GOT3 (cell line): Measurements from ENCODE around the gene TOR4A.
"Not testable (repeated sequence)": the region's sequence is repeated elsewhere in the genome, so short reads cannot be mapped to it uniquely, and the experiment has no call there.

ENCODE experiments used
- DNase-seq: peaks from one replicate; lab custom pipeline; 2025; ENCODE audit warnings: mixed read lengths; lab: John Stamatoyannopoulos, UW

Gene TOR4A

DNA sequence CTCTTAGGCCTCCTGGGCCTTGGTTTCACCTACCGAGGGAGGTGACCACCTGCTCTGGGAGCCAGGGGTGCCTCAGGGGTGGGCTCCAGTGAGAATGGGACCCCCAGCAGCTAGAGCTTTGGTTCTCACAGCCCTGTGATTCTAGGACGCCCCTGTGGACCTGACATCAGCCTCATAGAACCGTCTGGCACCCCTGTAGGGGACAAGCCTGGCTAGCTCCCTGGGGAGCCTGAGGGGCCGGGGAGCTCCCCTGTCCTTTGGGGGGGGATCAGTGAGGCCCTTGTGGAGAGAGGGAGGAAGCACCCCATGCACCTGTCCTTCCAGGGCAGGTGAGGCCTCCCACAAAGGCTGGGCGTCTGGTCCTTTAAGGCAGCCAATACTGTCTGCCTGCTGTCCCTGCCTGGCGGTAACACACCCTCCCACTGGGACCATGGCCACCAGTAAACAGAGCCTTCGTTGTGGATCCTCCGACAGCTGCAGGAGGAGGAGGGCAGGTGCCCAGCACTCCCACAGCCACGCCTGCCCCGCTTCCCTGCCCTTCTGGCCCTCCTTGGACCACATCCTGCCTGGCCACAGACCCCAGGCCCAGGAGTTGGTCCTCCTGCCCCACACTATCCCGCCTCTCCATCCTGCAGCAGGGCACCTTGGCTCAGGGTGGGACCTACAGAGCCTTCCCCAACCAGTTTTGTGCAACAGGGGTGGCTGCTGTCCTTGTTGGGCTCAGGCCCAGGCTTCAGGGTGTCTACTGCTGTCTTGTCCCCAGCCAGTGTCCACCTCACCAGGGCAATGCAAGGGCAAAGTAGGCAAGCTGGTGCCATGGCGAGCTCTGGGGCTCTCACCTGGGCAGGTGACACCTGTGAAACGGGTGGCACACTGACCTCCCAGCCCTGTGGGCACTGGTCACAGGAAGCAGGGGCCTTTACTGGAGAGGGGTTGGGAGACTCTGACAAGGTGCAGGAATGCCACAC lies 39.5 kb upstream of the TOR4A start:
- DNase-seq = no peak

DNA sequence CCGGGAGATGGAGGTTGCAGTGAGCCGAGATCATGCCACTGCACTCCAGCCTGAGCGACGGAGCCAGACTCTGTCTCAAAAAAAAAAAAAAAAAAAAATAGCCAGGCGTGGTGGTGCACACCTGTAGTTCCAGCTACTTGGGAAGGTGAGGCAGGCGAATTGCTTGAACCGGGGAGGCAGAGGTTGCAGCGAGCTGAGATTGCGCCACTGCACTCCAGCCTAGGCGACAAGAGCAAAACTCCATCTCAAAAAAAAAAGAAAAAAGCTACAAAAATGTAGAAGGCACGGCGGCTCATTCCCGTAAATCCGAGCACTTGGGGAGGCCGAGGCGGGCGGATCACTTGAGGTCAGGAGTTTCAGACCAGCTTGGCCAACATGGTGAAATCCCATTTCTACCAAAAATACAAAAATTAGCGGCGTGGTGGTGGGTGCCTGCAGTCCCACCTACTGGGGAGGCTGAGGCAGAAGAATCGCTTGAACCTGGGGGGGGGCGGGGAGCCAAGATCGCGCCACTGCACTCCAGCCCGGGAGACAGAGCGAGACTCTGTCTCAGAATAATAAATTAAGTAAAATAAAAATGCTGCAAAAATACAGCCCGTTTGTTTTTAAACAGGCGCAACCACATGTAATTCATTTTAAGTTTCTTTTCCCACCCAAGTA lies 37.9 kb upstream of the TOR4A start:
- not testable (repeated sequence) for DNase-seq

DNA sequence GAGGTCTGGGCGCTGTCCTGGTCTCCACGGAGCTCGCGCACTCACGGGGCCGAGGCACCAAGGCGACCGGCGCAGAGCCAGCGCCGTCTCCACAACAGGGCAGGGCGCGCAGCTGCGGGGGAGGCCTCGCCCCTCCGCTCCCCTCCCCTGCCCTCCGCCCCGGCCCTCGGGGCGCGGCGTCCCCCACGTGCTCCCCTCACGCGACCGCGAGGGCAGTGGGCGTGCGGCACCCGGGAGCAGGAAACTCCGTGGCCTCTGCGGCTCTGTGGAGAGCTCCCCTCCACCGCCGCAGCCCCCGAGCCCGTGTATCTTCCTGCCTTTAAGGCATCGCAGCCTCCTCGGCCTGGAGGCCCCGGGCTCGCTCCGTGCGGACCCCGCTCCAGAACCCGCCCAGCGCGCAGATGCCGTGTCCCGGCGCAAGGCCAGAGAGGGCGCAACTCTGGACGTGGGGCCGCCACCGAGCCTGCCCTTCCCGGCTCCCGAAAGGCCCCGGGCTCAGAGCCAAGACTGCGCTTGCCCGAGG lies 37.1 kb upstream of the TOR4A start:
- no peak for DNase-seq

DNA sequence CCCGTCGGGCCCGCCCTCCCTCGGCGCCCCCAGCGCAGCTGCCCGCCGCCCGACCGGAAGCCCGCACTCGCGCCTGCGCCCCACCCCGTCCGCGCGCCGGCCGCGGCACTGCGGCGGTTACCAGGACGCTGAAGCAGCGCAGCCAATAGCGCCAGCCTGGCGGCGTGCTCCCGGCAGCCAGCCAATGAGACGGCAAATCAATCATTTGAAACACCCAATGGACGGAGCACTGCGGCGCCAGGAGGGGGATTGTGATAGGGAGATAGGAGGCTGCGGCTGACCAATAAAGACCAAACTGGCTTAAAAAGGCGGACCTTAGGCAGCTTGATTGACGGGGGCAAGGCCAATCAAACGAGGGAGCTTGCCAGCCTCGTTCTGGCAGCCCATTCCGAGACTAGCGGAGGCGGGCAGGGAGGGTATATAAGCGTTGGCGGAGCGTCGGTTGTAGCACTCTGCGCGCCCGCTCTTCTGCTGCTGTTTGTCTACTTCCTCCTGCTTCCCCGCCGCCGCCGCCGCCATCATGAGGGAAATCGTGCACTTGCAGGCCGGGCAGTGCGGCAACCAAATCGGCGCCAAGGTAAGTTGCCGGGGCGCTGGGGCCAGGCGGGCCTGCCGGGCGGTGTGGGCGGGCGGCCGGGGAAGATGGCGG lies 36.6 kb upstream of the TOR4A start, which contains the start of gene TUBB4B:
Gene TUBB4B (plus strand): TSS at position 447 of the 649 bp plus-strand sequence. CDS start 74 bp downstream, at position 521.
- DNase-seq = peak; percentile 97

DNA sequence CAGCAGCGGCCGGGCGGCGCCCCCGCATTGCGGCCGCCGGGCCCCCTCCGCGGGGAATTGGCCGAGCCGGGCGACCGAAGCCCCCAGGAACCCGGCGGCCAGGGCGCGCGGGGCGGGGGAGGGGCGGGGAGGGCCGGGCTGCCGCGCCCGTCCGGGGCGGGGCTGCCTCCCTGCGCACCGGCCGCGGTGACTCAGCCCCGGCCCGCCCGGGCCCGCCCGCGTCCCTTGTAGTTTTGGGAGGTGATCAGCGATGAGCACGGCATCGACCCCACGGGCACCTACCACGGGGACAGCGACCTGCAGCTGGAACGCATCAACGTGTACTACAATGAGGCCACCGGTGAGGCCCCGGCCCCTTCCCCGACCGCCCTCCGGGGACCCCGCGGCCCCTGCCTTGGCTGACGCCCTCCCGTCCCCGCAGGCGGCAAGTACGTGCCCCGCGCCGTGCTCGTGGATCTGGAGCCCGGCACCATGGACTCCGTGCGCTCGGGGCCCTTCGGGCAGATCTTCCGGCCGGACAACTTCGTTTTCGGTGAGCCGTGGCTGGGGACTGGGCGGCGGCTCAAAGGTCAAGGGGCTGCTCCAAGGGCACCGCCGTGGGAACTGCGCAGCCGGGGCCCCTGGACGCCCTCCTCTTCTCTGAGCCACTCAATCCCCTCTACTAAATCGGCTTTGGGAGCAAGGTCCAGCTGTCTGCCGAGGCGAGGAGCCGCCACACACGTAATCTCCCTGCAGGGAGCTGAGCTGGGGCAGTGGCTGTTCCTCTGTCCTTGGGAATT lies 35.8 kb upstream of the TOR4A start:
- no peak for DNase-seq

DNA sequence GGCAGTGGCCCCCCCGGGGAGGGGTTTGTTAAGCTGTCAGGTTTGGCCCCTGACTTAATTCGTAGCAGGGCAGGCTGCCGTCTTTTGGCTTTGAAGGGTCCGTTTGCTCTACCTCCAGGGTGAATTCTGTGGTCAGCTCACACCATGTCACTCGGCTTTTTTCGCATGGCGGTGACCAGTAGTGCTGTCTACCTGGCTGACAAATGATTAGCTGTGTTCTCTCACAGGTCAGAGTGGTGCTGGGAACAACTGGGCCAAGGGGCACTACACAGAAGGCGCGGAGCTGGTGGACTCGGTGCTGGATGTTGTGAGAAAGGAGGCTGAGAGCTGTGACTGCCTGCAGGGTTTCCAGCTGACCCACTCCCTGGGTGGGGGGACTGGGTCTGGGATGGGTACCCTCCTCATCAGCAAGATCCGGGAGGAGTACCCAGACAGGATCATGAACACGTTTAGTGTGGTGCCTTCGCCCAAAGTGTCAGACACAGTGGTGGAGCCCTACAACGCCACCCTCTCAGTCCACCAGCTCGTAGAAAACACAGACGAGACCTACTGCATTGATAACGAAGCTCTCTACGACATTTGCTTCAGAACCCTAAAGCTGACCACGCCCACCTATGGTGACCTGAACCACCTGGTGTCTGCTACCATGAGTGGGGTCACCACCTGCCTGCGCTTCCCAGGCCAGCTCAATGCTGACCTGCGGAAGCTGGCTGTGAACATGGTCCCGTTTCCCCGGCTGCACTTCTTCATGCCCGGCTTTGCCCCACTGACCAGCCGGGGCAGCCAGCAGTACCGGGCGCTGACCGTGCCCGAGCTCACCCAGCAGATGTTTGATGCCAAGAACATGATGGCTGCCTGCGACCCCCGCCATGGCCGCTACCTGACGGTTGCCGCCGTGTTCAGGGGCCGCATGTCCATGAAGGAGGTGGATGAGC lies 35.0 kb upstream of the TOR4A start:
- DNase-seq = no peak

DNA sequence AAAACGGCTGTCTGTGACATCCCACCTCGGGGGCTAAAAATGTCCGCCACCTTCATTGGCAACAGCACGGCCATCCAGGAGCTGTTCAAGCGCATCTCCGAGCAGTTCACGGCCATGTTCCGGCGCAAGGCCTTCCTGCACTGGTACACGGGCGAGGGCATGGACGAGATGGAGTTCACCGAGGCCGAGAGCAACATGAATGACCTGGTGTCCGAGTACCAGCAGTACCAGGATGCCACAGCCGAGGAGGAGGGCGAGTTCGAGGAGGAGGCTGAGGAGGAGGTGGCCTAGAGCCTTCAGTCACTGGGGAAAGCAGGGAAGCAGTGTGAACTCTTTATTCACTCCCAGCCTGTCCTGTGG lies 34.3 kb upstream of the TOR4A start:
- not testable (repeated sequence) for DNase-seq

DNA sequence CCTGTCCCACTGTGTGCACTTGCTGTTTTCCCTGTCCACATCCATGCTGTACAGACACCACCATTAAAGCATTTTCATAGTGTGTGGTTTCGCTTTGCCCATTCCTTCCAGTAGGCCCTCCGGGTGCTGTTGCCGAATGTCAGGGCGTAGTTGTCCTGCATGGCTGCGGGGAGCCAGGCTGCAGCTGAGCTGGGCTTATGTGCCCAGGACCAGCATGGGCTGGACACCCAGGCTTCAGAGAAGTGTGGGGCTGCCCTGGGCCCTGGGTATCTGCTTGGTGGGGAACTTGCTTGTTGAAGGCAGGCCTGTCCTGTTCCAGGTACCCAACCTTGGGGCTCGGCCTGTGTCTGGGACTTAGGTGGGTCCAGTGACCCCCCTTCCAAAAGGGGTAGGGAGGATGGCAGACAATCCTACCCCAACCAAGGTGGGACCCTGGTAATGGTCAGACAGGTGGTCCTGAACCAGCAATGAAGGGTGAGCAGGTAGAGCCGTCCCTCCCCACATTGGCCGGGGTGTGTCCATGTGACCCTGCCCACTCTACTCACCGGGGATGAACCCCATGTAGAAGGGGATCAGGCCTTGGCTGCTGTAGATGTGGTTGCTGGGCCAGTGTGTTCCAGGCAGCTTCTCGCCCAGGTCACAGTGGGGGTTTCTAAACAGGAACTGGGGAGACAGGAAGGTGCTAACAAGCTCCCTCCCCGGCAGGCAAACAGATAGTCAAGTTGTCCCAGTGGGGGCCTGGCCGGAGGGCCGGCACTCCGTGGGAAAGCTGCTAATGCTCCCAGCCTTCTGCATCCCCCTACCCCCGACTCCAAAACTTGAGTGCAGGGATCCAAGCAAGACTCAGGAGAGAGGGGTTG lies 33.7 kb upstream of the TOR4A start:
- no peak for DNase-seq

DNA sequence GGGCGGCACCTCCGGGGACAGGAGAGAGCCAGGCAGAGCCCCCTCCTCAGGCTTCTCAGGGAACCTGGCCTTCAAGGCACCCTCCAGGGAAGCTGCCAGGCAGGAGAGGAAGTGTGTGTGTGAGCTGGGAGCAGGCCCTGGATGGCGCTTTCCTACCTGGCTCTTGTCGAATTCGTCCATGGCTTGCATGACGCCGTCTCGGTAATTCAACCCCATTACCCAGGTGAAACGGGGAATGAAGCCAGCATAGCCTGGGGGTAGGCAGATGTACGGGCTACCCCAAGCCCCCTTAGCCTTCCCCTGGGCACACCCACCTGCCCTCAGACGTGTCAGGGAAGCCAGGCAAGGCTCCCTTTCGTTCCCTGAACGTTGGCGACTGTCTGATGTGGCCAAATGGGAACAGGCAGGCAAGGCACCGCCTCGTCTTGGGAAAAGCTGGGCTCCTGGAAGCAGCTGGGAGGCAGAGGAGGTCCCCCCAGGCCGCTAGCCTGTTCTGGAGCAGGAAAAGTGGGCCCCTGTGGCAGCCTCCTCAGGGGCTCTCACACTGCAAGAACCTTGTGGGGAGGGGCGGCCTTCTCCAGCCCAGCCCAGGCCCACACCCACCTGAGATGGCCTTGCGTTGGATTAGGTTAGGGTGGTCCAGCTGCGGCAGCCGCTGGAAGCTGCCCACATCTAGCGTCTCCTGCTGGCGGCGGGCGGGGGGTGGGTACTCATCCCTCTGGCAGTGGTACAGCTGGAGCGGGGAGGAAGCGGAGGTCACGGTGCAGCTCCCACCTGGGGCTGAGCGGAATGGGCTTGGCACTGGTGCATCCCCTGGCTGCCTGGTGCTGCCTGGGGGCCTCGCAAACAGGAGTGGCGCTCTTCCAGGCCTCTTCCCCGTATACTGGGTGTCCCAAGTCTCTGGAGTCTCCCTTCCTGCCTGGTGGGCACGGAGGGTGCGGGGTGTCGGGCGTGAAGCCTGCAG lies 32.8 kb upstream of the TOR4A start:
- DNase-seq = no peak

DNA sequence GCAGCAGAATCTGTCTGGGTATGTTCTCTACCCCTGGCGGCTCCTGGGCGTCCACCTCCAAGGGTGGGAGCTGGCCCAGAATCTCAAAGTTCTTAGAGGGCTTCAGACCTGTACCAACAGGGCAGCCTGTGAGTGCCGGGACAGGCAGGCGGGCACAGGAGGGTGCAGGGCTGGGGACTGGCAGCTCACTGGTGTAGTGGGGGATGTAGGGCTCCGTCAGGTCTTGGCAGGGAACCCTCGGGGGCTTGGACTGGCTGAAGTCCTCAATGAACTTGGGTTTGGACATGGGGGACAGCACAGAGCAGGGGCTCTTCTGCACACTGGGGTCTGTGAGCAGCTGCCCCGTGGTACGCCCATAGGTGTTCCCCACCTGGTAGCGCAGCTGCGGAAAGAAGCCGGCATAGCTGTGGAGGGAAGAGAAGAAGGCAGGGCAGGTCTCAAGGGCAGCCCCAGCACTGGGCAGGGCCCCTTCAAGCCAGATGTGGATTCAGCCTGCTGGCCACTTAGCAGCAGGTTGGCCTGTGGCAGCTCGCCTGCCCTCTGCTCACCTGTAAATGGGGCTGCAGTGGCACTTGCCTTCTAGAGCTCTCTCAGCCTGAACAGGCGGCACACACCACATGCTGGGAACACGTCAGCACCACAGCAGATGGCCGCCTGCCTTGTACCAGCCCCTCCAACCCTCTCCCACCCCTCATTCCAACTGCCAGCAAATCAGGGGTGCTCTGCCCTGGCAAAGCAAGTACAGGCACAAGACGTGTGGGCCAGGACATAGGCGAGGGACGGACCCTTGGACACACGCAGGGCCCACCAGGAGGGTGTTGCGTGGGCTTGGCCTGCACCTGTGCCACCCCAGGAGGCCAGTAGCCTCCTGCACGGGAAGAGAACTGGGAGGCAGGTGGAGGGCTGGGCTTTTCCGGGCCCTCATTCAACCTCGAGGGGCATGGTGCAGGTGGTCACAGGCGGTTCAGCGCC lies 31.8 kb upstream of the TOR4A start:
- no peak for DNase-seq

DNA sequence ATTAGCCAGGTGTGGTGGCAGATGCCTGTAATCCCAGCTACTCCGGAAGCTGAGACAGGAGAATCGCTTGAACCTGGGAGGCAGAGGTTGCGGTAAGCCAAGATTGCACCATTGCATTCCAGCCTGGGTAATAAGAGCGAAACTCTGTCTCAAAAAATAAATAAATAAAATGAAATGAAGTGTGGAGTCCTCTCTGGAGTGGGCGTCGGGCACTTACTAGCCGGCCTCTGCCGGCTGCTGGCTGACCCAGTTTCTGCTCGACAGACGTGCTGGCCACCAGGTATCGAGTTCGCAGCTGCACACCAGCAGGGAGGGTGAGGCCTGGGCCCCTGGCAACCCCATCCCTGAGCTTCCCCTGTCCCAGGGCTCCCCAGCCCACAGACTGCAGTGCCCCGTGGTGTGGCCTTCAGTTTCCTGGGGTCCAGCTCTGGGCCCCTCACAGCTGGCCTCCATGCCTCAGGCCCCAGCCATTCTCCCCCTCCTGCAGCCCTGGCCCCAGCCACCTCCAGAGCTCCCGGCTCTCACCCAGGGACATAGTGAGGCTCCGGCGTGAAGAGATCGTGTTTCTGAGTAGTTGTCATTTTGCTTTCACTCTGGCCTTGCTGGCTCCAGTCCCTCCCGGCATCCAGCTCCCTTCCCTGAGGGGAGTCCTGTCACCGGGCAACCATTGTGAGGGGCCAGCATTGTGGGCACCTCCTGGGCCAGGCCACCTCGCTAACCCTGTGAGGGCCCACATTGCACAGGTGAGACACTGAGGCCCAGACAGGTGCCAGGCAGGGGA lies 30.2 kb upstream of the TOR4A start:
- no peak for DNase-seq

DNA sequence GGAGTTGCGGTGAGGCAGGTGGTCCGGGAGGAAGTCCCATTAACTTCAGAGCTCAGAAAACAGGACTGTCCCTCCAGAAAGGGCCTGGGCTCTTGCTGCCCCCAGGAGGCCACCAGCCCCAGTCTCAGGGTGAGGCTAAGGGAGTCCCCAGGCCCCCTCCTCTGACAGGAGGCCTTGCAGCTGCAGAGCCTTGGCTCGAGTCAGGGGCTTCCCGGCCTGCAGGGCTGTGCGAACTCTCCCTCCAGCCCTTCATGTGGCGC lies 29.7 kb upstream of the TOR4A start:
- no peak for DNase-seq

DNA sequence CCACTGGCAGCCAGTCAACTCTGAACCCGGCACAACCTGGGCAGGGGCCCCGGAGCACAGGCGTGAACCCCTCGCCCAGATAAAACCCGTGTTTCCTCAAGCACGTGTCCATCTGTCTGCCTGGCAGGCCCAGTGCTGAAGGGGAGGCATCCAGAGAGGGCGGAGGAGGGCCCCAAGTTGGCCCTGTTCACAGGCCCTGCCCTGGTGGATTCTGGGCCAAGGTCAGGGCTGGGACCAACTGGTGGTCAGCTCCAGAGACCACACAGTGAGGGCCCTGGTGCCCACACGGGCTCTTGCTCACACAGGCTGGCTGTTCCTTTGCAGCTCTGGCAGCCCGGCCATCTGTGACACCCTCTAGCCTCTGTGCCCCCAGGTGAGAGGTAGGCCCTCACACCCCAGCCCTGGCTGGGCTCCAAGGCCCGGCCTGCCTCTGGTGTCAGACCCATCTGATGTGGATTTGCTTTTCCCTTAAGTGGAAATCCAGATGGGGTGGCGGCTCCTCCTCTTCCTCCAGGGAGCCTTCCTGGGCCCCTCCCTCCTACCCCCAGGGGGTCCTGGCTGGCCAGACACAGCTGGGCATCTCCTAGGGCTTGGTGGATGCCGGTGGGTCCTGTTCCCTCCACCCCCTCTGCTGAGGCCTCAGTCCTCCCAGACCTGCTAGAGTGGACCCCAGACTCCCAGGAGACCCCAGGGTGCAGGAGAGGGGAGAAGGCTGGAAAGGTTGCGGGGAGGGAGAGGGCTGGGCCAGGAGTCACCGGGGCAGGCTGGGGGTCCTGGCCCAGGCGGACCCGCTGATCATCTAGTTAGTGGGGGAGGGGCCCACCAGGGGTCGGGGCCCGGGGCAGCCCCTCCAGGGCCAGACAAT lies 27.0 kb upstream of the TOR4A start:
- DNase-seq = no peak

DNA sequence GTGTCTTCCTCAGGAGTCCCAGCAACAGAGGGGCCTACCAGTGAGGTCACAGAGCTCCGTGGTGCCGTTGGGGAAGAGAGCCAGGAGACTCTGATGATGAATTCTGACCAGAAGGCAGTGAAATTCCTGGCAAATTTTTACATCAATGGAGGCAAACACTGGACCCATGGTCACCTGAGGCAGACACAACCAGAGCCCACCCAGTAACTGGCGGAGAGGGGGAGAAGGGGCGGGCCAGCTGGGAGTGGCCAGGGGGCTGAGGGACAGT lies 26.4 kb upstream of the TOR4A start, which contains the start of gene STPG3:
Gene STPG3 (plus strand): TSS at position 93 of the 268 bp plus-strand sequence. CDS start 1 bp downstream, at position 94.
- DNase-seq = no peak

DNA sequence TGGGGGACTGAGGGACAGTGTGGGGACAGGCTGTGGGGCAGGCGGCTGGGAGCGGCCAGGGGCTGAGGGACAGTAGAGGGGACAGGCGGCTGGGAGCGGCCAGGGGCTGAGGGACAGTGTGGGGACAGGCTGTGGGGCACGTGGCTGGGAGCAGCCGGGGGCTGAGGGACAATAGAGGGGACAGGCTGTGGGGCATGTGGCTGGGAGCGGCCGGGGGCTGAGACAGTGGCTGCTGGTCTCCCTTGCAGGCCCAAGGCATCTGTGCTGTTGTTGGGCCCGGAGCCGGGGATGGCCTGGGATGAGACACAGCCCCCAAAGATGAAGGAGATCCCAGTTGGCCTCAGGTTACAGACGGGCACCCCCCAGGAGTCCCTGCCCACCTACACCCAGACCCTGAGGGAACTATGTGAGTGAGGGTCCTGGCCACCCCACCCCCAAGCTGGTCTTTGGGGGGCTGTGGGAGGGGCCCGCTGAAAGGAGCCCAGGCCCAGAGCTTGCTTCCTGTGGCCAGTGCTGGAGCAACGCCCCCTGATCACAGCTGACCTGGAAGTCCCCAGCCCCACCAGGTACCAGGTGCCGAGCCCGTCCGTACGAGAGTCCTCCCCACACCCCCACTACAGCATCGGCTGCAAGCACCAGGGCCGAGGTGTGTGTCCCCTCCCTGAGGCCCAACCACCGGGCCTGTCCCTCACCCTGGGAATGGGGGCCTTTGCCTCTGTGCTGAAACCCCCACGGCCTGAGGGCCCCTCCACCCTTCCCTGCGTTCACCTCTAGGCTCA lies 25.8 kb upstream of the TOR4A start:
- no peak for DNase-seq
